Activated naive CD4-positive, alpha-beta T cell treated with Interleukin-2 at 50 U/mL for 16 hours (primary cell): ENCODE data around the gene SLC37A4.
A peak's percentile ranks its signal among the peaks of the same experiment; 100 is the strongest.
"Not testable (repeated sequence)": the region's sequence is repeated elsewhere in the genome, so short reads cannot be mapped to it uniquely, and the experiment has no call there.

Source experiments
- DNase-seq: peaks from one replicate; pipeline ENCODE4 v3.0.0-alpha.2; 2020

Gene SLC37A4

GRCh38 chr11:119016216-119017009 is 14.3 kb downstream of the SLC37A4 start:
- no peak for DNase-seq

GRCh38 chr11:119015054-119015611 is 15.5 kb downstream of the SLC37A4 start:
- DNase-seq: no peak

- DNase-seq: no peak
Observed at GRCh38 chr11:119014209-119014924, 16.3 kb downstream of the SLC37A4 start.

- DNase-seq: no peak
Observed at GRCh38 chr11:119012629-119013170, 18.0 kb downstream of the SLC37A4 start.

GRCh38 chr11:119011476-119012053 is 19.1 kb downstream of the SLC37A4 start:
- DNase-seq: no peak

- no peak for DNase-seq
Observed at GRCh38 chr11:119006656-119007055, 24.0 kb downstream of the SLC37A4 start.

GRCh38 chr11:119000906-119001305 is 29.8 kb downstream of the SLC37A4 start:
- DNase-seq: no peak

- DNase-seq: no peak
Observed at GRCh38 chr11:118998822-118999221, 31.9 kb downstream of the SLC37A4 start.

- DNase-seq: no peak
Observed at GRCh38 chr11:118998388-118998717, 32.3 kb downstream of the SLC37A4 start.

- peak; percentile 97 for DNase-seq
Observed at GRCh38 chr11:118997627-118998387, 32.9 kb downstream of the SLC37A4 start, which contains the start of gene CENATAC. CENATAC (plus strand) TSS chr11:118998138; CDS start chr11:118998198, 60 bp downstream.

- DNase-seq: peak; percentile 41
Observed at GRCh38 chr11:118996926-118997626, 33.6 kb downstream of the SLC37A4 start.

- DNase-seq: not testable (repeated sequence)
Observed at GRCh38 chr11:118991486-118992038, 39.1 kb downstream of the SLC37A4 start.

- no peak for DNase-seq
Observed at GRCh38 chr11:118988280-118988679, 42.4 kb downstream of the SLC37A4 start.

GRCh38 chr11:118984825-118985224 is 45.9 kb downstream of the SLC37A4 start:
- no peak for DNase-seq

GRCh38 chr11:118984337-118984736 is 46.3 kb downstream of the SLC37A4 start:
- not testable (repeated sequence) for DNase-seq

GRCh38 chr11:118980191-118980881 is 50.3 kb downstream of the SLC37A4 start:
- DNase-seq: no peak

- DNase-seq: no peak
Observed at GRCh38 chr11:118979434-118979833, 51.2 kb downstream of the SLC37A4 start.

GRCh38 chr11:118975771-118976709 is 54.6 kb downstream of the SLC37A4 start:
- no peak for DNase-seq
